GM21447 (cell line): Measurements from ENCODE around the gene ZFP64.

Experiments
- ATAC-seq: cut with Tn5 transposase; IDR thresholded peaks from one replicate; pipeline ENCODE4 v1.9.1; 2021; ENCODE audit not compliant: unreplicated experiment

Gene ZFP64

GRCh38 chr20:52105442-52106422 is 85.8 kb downstream of the ZFP64 start:
- ATAC-seq: no peak

DNA sequence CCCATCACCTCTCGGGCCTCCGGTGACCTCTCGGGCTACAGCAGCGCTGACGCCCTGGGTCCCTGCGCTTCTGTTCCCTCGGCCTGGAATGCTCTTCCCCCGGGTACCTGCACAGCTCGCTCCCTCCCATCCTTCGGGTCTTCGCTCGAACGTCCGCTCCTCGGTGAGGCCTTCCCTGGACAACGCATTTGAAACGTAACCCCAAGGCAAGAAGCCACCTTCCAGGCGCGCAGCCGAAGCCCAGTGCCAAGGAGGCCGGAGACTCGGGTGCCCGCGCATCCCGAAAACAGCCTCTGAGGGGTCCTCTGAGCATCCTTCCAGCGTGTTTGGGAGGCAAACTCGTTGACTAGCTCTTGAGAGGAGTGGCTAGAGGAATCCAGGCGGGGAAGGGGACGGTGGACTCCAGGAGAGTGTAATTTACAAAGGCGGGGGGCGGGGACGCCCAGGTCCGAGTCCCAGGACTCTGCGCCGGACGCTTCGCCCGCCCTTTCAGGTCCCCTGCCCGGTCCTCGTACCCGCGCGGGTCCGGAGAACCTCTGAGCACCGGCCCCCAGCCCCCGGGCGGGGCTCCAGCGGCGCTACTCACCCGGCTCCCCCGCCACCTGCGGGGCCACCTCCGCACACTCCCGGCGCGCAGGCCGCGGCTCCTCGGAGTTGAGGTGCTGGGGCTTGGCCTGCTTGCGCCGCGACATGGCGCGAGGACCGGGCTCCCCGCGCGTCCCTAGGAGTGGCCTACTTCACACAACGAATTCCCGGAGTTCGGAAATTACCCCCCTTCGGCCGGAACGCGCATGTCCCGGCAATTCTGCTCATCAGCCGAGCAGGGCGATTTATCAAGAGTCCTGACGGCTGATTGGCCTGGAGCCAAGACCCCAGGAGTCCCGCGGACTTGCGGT is 86.8 kb downstream of the ZFP64 start:
- no peak for ATAC-seq

GRCh38 chr20:52103913-52104545 is 87.5 kb downstream of the ZFP64 start:
- no peak for ATAC-seq

DNA sequence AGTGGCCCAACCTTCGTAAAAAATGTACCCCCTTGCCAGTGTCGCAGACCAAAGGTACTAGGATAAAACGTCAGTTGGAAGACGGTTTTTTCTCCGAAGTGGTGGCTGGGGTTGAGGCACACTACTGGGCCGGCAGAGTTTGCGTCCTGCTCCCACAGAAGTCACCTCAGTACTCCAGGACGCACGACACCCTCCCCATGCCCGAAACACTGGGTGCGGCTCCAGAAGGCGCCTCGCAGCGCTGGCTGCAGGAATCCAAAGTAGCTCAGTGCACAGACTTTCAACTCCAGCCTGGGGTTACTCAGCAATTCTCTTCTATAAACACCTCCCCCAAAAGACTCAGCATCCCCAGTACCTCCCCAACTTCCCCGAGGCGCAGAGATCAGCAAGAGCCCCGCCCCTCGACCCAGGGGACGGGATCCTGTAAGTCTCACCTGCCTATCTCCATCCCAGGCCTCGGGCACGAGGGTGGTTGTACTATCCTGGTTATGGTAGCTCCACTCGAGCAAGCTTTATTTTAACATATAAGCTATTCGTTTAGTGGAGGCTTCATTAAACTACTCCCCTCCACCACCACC is 88.2 kb downstream of the ZFP64 start:
- ATAC-seq: no peak

GRCh38 chr20:52102559-52102958 is 89.0 kb downstream of the ZFP64 start:
- no peak for ATAC-seq

DNA sequence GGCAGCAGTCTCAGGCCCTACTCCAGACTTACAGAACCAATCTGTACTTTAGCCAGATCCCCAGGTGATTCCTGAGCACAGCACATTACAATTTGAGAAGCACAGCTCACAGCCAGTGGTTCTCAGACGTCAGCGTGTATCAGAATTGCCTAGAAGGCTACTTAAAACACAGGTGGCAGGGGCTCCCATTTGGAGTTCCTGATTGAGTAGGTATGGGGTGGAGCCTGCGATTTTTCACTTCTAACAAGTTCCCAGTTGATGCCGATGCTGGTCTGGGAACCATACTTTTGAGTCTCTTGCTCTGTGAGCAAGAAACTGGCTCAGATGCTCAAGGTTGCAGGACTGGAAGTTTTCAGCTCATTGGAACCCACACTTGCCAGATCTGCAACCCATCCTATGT is 89.5 kb downstream of the ZFP64 start:
- ATAC-seq: no peak
